Germinal center (tissue), 1 donor: ENCODE data around the gene C16orf74.

Experiments
- DNase-seq: peaks from one replicate; pipeline ENCODE4 v3.0.0; 2012; ENCODE audit warnings: mixed read lengths, low spot score

The C16orf74 gene

GRCh38 chr16:85673529-85674417 is 77.1 kb downstream of the C16orf74 start:
- no peak for DNase-seq

DNA sequence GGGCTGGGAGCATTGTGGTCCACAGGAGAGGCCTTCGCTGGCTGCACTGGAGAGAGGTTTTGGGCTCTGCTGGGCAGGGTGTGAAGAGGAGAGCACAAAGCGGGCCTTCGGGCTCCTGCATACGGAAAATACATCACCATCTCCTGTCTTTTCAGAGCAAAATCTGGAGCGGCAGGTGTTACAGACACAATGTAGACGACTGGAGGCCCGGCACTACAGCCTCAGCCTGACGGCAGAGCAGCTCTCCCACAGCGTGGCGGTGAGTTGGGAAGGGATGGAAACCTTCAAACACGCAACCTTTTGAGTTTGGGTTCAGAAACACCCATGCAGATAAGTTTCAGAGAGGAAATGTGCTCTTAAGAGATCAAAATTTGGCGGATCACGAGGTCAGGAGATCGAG is 80.1 kb downstream of the C16orf74 start:
- no peak for DNase-seq

DNA sequence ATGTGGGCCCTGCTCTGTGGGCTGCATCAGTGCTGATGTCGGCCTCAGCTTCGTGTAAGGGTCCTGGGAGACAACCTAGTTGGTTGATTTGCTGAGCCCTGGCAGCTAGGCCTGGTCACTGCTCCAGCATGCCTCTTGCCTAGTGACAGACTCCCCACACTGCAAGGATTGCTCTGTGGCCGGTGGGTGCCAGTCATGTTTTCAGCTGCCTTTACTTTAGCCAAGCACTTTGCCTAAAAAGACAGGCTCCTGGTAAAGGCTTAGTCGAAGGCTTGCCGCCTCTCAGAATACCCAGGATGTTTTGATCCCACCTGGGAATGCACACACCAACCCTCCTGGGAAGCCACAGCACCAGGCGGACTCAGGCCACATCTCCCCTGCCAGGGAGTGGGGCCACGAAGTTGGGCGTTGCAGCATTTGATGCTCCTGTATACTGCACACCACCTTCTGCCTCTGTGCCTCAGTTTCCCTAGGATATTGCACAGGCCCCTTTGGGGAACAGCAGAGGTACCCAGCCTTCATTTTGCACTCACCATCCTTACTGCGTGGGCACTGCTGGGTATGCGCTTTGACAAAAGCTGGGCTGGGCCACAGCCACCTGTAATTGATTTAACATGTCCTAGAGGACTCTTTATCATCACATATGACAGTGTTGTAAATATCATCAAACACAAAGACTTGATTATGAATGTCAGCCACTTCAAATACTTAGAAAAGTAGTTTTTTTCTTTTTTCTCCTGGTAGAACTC is 82.0 kb downstream of the C16orf74 start:
- no peak for DNase-seq

GRCh38 chr16:85667841-85668413 is 83.0 kb downstream of the C16orf74 start:
- DNase-seq, result no peak

- no peak for DNase-seq
These were observed 83.6 kb downstream of the C16orf74 start for GRCh38 chr16:85667261-85667660.

DNA sequence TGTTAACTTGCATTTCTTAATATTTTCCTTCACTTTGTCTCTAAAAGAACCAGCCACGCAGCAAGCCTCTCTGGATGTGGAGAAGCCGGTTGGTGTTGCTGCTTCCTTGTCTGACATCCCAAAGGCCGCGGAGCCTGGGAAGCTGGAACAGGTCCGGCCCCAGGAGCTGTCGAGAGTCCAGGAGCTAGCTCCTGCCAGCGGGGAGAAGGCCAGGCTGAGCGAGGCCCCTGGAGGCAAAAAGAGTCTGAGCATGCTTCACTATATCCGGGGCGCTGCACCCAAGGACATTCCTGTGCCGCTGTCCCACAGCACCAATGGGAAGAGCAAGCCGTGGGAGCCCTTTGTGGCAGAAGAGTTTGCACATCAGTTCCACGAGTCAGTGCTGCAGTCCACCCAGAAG is 85.0 kb downstream of the C16orf74 start:
- no peak for DNase-seq

DNA sequence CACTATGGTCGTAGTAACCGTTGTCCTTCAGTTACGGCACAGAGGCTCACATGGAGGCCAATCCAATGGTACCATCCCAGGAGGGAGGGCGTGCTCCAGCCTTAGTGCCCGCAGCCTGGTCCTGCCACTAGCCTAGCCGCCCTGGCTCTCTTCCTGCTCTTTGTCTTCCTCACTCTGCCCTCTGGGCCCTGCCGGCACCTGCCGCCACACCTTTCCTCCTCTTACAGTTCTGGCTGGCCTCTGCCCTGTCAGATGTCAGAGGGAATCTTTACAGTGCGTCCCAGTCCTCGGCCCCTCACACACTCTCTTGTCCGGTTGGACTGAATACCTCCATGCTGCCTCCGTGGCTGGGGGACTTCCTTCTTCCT is 85.5 kb downstream of the C16orf74 start:
- DNase-seq, result no peak

- no peak for DNase-seq
These were observed 86.1 kb downstream of the C16orf74 start for GRCh38 chr16:85664580-85665372.

- DNase-seq, result no peak
These were observed 87.0 kb downstream of the C16orf74 start for GRCh38 chr16:85663891-85664321.

- DNase-seq, result no peak
These were observed 87.7 kb downstream of the C16orf74 start for GRCh38 chr16:85662976-85663830.

- no peak for DNase-seq
These were observed 88.4 kb downstream of the C16orf74 start for GRCh38 chr16:85662482-85662812.

DNA sequence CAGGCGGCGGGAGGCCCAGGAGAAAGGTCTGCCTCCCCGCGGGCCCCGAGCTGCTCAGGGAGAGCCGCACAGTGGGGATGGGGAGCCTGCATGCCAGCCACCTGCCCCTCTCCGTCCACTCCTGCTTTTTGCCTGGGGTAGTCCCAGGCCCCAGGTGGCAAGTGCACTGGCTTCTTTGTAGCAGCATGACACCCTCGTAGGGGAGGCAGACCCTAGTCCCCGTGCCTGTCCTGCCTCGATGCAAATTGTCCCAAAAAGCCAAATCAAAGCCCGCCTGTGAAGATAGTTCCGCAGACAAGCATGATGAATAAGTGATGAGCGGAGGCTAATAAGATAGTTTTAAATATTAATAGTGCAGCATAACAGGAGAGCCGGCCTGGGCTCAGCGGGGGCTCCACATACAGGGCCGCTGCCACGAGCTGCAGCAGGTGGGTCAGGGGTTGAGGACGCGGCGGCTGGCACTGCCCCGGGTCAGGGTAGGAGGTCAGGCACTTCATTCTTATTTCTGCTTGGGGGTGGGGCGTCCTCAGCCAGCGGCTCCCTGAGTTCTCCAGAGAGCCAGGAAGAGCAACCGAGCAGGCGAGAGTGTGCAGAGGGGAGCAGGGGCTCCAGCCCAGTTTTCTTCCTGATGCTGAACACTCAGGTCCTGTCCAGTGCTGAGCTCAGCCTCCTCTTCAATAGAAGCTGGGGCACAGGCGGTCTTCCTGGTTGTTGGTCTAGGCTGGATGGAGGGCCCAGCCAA is 89.0 kb downstream of the C16orf74 start:
- DNase-seq, result no peak

- no peak for DNase-seq
These were observed 89.8 kb downstream of the C16orf74 start for GRCh38 chr16:85660843-85661739.

DNA sequence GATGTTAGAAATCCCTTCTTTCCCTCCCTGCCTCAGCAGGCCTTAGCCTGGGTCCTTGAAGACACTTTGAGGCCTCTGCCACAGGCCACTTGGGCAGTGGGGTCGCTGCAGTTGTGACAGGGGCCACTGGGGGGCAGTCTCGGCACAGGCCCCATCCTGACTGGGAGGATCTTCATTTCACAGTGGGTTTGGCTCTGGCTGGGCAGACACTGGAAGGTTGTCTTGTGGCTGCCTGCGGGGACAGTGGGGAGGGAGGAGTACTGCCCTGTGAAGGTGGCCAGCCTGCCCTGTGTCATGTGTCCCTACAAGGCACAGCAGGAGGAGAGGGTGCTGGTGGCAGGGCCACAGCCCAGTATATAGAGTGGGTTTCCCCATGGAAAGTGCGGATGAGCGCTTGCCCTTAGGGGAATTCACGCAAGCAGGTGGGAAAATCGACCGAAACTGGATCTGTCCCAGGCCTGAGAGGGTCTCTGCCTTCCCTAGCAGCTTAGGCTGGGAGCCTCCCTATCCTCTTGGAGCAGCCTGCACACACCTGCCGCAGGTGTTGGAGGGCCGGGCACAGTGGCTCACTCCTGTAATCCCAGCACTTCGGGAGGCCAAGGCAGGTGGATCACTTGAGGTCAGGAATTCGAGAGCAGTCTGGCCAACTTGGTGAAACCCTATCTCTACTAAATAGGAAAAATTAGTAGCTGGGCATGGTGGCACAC is 90.9 kb downstream of the C16orf74 start:
- peak; percentile 89 for DNase-seq

DNA sequence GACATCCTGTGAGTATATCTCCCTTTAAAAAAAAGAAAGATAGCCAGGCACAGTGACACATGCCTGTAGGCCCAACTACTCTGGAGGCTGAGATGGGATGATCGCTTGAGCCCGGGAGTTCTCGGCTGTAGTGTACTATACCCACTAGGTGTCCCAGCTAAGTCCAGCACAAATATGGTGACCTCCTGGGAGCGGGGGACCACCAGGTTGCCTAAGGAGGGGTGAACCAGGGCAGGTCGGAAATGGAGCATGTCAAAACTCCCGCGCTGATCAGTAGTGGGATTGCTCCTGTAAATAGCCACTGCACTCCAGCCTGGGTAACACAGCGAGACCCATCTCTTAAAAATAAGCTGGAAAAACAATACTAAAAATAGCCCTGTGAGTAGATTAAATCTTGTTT is 91.6 kb downstream of the C16orf74 start:
- DNase-seq, result no peak

DNA sequence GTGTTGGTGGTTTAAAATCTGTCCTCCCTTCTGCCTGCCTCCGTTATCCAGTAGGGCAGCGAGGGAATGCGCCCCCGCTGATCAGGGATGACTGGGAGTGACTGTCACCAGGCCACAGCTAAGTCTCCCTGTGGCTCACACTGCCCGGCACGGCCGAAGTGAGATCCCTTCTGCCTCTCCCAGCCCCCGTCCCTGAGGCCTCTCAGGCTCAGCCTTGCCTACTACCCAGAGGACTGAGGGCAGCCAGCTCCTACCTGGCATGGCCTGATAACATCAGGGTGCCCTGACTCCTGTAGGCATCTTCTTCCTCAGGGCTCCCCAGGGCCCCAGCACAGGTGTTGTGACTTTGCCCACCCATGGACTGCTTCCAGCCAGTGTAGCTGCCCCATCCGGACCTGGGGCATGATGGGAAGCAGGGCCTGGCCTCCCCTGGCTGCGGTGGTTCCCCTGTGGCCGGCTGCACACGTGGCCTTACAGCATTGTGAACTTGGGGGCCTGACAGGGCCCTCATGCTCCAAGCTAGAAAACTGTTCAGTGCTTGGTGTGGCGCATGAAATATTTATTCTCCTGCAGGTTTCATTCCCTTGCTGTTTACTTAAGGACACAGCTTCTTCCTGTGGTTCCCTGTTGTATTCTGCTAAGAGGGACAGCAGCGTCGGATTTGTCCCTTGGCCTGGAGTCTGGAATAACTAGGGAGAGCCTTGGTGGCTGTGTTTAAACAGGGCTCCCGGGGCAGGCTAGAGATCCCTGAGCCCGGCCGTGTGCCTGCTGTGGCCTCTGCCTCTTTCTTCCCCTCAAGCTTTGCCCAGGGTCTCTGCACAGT is 92.2 kb downstream of the C16orf74 start:
- DNase-seq, result no peak

DNA sequence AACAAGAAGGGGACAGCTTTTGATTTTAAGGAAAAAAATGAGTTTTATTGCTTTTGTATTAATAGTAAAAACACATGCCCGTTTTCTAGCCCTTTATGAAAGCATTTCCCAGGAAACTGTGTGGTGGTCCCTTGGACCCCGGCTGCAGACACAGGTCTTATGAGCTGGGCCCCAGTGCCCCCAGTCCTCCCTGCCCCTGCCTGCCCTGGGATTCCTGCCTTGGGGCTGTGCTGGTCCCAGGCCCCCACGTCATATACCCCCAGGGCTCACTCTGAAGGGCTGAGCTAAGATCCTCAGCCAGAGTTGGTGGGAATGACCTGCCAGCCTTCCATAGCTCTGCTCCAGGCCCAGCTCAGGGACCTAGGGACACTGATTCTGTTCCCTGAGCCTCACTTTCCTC is 92.9 kb downstream of the C16orf74 start:
- no peak for DNase-seq
